ENCODE data around the gene E2F3. TPM values are rescaled to one million over a fixed set of nuclear protein-coding genes. Genes with fewer than 3 reads are reported as not detected.
"Not testable (repeated sequence)": the region's sequence is repeated elsewhere in the genome, so short reads cannot be mapped to it uniquely, and the experiment has no call there.

Gene E2F3
- total and polyA plus RNA-seq, 3 experiments from 2014 or later = 13.1 to 32.3 (median 31.5) TPM

- DNase-seq = peak in 2 of 5 donors; percentile 49 to 52
- not testable (repeated sequence) for H3K36me3 Mint-ChIP-seq; H3K9me3 Mint-ChIP-seq; H3K27ac ChIP-seq (ENCODE audit: low read depth, low read length); H3K27me3 Mint-ChIP-seq; H3K27me3 ChIP-seq (ENCODE audit: insufficient read depth, low read length, poor library complexity, severe bottlenecking); H3K9me3 ChIP-seq (ENCODE audit: low read length); H3K4me1 ChIP-seq (ENCODE audit: insufficient read depth, low read length); H3K4me3 ChIP-seq (ENCODE audit: low read length); H3K36me3 ChIP-seq (ENCODE audit: insufficient read depth, low read length)
- H3K27ac Mint-ChIP-seq = peak overlapping the region in 1 of 8 donors; percentile 79
- CTCF ChIA-PET = interaction anchor here (0.9 to 3.2 kb wide), 10 partner anchors 9 to 436 kb away, joined by 3 to 30 read pairs (median 8); no protein-coding TSS in a partner anchor
- peaks cover 8 to 17% (median 13%) of the 10 kb centered on the region in 3 donors for H3K4me1 Mint-ChIP-seq
- POLR2A ChIA-PET = interaction anchor here (0.6 kb wide), 1 partner anchor 163 kb away, joined by 3 read pairs; no protein-coding TSS in a partner anchor
- peak overlapping the region in 4 of 7 donors; percentile 41 to 85 (median 50) for H3K4me3 Mint-ChIP-seq
Measured at GRCh38 chr6:20529086-20529448, 127.4 kb downstream of the E2F3 start.

DNA sequence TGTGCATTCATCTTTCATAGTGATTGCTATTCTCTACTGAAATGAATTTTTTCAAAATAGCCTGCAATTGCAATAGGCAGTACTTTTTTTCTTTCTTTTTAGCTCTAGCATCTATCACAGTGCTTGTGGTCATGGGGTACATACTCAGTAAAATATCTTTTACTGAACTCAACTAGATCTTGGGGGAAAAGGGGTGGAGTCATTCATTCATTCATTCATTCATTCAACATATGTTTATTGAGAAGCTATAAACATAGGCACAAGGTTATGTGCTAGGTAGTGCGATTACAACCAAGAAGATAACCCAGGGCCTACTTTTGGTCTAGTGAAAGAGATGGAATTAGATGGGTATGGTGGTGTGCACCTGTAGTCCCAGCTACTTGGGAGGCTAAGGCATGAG is 131.2 kb downstream of the E2F3 start:
- no peak overlapping the region for H3K4me3 ChIP-seq (ENCODE audit: low read length)
- peaks cover 0 to 5% of the 10 kb centered on the region in 2 donors for H3K27me3 Mint-ChIP-seq
- H3K36me3 ChIP-seq (ENCODE audit: insufficient read depth, low read length) = no peaks in the 10 kb centered on the region
- H3K9me3 Mint-ChIP-seq = no peaks in the 10 kb centered on the region
- no peaks in the 10 kb centered on the region for H3K9me3 ChIP-seq (ENCODE audit: low read length)
- peaks cover 32 to 47% (median 42%) of the 10 kb centered on the region in 3 donors for H3K4me1 Mint-ChIP-seq
- no peaks in the 10 kb centered on the region for H3K27me3 ChIP-seq (ENCODE audit: insufficient read depth, low read length, poor library complexity, severe bottlenecking)
- peaks cover 20% of the 10 kb centered on the region for H3K4me1 ChIP-seq (ENCODE audit: insufficient read depth, low read length)
- H3K27ac Mint-ChIP-seq = peak overlapping the region in 1 of 8 donors; percentile 77
- H3K27ac ChIP-seq (ENCODE audit: low read depth, low read length) = no peak overlapping the region
- DNase-seq = no peak
- CTCF ChIA-PET = interaction anchor here (1.4 to 2.3 kb wide), 2 partner anchors 128 to 242 kb away, joined by 4 to 8 read pairs; no protein-coding TSS in a partner anchor
- peaks cover 0 to 26% (median 4%) of the 10 kb centered on the region in 3 donors for H3K36me3 Mint-ChIP-seq
- POLR2A ChIA-PET = no interaction called here
- peak overlapping the region in 1 of 7 donors; percentile 8 for H3K4me3 Mint-ChIP-seq

DNA sequence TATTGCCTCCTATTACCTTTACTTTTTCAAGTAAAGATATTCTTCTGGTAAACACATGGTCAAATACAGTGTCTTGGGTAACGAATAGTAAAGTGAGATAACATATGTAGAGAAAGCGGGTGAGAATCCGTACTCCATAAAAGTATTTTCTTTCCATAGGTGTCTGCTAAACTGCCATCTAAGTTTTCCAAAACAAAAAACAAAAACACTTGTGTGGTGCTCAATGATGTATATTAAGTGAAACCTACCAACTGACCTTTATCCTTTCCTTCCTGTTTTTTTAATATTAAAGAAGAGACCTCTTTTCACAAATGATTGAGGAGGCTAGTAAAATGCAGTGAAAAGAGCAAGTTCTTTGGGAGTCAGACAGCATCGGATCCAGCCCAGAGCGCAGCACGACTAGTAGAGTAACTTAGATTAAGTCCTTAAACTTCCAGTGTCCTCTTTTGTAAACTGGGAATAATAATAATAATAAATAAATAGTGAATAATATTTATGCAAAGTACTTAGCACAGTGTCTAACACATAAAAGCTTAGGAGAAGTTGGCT is 132.1 kb downstream of the E2F3 start:
- Histone ChIP-seq H3K36me3 (ENCODE audit: insufficient read depth, low read length) (peaks cover 3% of the 10 kb centered on the region), H3K27ac (ENCODE audit: low read depth, low read length) (peak overlapping the region; percentile 78), H3K4me1 (ENCODE audit: insufficient read depth, low read length) (peaks cover 11% of the 10 kb centered on the region), H3K9me3 (ENCODE audit: low read length) (no peaks in the 10 kb centered on the region), H3K4me3 (ENCODE audit: low read length) (peak overlapping the region; percentile 77), H3K27me3 (ENCODE audit: insufficient read depth, low read length, poor library complexity, severe bottlenecking) (no peaks in the 10 kb centered on the region)
- peaks cover 29 to 50% (median 41%) of the 10 kb centered on the region in 3 donors for H3K4me1 Mint-ChIP-seq
- H3K9me3 Mint-ChIP-seq = no peaks in the 10 kb centered on the region
- POLR2A ChIA-PET = interaction anchor here (0.7 to 1.8 kb wide), 3 partner anchors 164 to 244 kb away, joined by 4 to 11 read pairs (median 8); no protein-coding TSS in a partner anchor
- DNase-seq = no peak
- CTCF ChIA-PET = interaction anchor here (2.3 kb wide), 1 partner anchor 129 kb away, joined by 8 read pairs; no protein-coding TSS in a partner anchor
- peaks cover 0 to 5% of the 10 kb centered on the region in 2 donors for H3K27me3 Mint-ChIP-seq
- peaks cover 0 to 34% (median 9%) of the 10 kb centered on the region in 3 donors for H3K36me3 Mint-ChIP-seq
- H3K4me3 Mint-ChIP-seq = peak overlapping the region; percentile 95 to 99 (median 98)
- H3K27ac Mint-ChIP-seq = peak overlapping the region in 5 of 8 donors; percentile 95 to 99 (median 96)

DNA sequence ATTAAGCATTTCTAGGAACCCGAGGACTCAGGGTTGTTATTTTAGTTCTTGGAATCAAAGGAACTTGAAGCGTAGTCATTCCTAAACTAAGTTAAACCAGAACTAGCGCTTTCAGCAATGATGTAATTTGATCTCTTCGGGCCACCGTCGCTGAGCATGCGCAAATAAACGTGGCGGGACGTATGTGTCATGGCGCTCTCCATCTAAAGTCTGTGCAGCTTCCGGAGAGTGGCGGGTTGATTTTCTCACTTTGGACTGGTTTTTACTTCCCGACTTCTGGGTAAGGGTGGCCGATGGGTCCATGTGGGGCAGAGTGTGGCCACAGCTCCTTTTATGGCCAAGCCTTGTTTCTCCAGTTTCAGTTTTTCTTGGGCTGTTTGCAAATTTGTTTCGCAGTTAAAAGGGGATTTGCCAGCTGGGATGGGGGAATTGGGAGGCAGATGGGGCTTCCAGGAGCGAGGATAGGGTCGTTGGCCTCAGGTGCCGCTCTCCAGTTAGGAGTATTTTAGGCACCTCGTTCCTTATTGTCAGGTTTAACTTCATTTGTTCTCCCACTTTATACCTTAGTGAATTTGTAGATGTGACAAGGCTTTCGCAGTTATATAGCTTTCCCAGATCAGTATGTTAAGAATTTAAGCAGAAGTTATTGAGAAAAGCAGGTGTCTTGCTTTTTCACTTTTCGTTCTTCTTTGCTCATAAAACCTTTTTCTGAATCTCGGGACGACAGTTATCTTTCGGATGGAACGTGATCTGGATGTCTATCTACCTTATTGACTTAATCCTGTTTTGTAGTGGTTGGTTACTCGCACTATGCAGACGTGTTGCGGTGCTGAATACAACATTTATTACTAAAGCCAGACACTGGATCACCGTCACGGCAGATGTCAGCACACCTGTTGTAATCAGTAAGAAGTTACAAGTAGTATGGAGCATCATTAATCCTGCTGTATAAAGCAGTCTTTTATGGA is 132.9 kb downstream of the E2F3 start, which contains the start of gene CDKAL1:
Gene CDKAL1 (plus strand): TSS at position 163 of the 968 bp plus-strand sequence. CDS start 11,894 bp downstream, outside the sequence.
- H3K4me1 Mint-ChIP-seq = peaks cover 34 to 55% (median 42%) of the 10 kb centered on the region in 3 donors
- H3K27me3 ChIP-seq (ENCODE audit: insufficient read depth, low read length, poor library complexity, severe bottlenecking) = no peaks in the 10 kb centered on the region
- peaks cover 0 to 3% of the 10 kb centered on the region in 2 donors for H3K27me3 Mint-ChIP-seq
- H3K9me3 Mint-ChIP-seq = no peaks in the 10 kb centered on the region
- POLR2A ChIA-PET = interaction anchor here (0.8 to 1.8 kb wide), 2 partner anchors 215 to 321 kb away, joined by 3 to 11 read pairs; no protein-coding TSS in a partner anchor
- peaks cover 3% of the 10 kb centered on the region for H3K36me3 ChIP-seq (ENCODE audit: insufficient read depth, low read length)
- CTCF ChIA-PET = interaction anchor here (2.3 kb wide), 1 partner anchor 130 kb away, joined by 8 read pairs; no protein-coding TSS in a partner anchor
- no peaks in the 10 kb centered on the region for H3K9me3 ChIP-seq (ENCODE audit: low read length)
- DNase-seq = peak; percentile 81 to 94 (median 86)
- H3K27ac Mint-ChIP-seq = peak within 1 kb of the TSS; percentile 95 to 99 (median 97)
- H3K4me1 ChIP-seq (ENCODE audit: insufficient read depth, low read length) = peaks cover 11% of the 10 kb centered on the region
- peaks cover 2 to 39% (median 10%) of the 10 kb centered on the region in 3 donors for H3K36me3 Mint-ChIP-seq
- H3K4me3 Mint-ChIP-seq = peak within 1 kb of the TSS; percentile 95 to 99 (median 98)
- H3K27ac ChIP-seq (ENCODE audit: low read depth, low read length) = peak within 1 kb of the TSS; percentile 78
- peak within 1 kb of the TSS; percentile 77 for H3K4me3 ChIP-seq (ENCODE audit: low read length)

- ChIA-PET CTCF (interaction anchor here (1.4 kb wide), 2 partner anchors 10 to 134 kb away, joined by 4 to 5 read pairs; no protein-coding TSS in a partner anchor), POLR2A (no interaction called here)
- Histone ChIP-seq H3K27me3 (ENCODE audit: insufficient read depth, low read length, poor library complexity, severe bottlenecking) (no peaks in the 10 kb centered on the region), H3K4me1 (ENCODE audit: insufficient read depth, low read length) (peaks cover 11% of the 10 kb centered on the region), H3K36me3 (ENCODE audit: insufficient read depth, low read length) (peaks cover 16% of the 10 kb centered on the region), H3K4me3 (ENCODE audit: low read length) (no peak overlapping the region), H3K27ac (ENCODE audit: low read depth, low read length) (no peak overlapping the region), H3K9me3 (ENCODE audit: low read length) (no peaks in the 10 kb centered on the region)
- Mint-ChIP-seq H3K27me3 (peaks cover 0 to 1% of the 10 kb centered on the region in 2 donors), H3K9me3 (no peaks in the 10 kb centered on the region), H3K4me3 (peak overlapping the region in 1 of 7 donors; percentile 71), H3K4me1 (peaks cover 46 to 87% (median 68%) of the 10 kb centered on the region in 3 donors), H3K36me3 (peaks cover 4 to 71% (median 17%) of the 10 kb centered on the region in 3 donors), H3K27ac (peak overlapping the region in 1 of 8 donors; percentile 25)
- no peak for DNase-seq
Measured at GRCh38 chr6:20538131-20538662, 136.5 kb downstream of the E2F3 start.

DNA sequence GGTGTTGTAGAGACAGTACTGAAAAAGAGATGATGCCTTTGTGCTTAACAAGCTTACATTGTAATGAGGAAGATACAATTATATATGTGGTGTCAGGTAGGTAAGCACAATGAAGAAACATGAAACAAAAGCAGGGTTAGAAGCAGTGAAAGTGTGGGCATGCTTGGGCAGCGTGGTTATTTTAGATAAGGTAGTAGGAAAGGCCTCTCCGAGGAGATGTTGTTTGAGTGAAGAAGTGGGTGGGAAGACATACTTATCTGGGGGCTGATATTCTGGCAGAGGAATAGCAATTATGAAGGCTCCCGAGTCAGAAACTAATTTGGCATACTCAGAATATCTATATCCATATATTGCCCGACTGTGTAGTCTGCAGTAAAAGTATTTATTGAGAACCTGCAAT is 137.2 kb downstream of the E2F3 start:
- Mint-ChIP-seq H3K9me3 (no peaks in the 10 kb centered on the region), H3K4me1 (peaks cover 45 to 88% (median 71%) of the 10 kb centered on the region in 3 donors), H3K4me3 (no peak overlapping the region), H3K27ac (peak overlapping the region in 2 of 8 donors; percentile 12 to 14), H3K36me3 (peaks cover 4 to 72% (median 17%) of the 10 kb centered on the region in 3 donors), H3K27me3 (peaks cover 0 to 1% of the 10 kb centered on the region in 2 donors)
- Histone ChIP-seq H3K4me3 (ENCODE audit: low read length) (no peak overlapping the region), H3K36me3 (ENCODE audit: insufficient read depth, low read length) (peaks cover 16% of the 10 kb centered on the region), H3K9me3 (ENCODE audit: low read length) (no peaks in the 10 kb centered on the region), H3K4me1 (ENCODE audit: insufficient read depth, low read length) (peaks cover 11% of the 10 kb centered on the region), H3K27ac (ENCODE audit: low read depth, low read length) (no peak overlapping the region), H3K27me3 (ENCODE audit: insufficient read depth, low read length, poor library complexity, severe bottlenecking) (no peaks in the 10 kb centered on the region)
- DNase-seq = no peak
- ChIA-PET POLR2A (no interaction called here), CTCF (interaction anchor here (1.4 kb wide), 1 partner anchor 11 kb away, joined by 5 read pairs; no protein-coding TSS in a partner anchor)

DNA sequence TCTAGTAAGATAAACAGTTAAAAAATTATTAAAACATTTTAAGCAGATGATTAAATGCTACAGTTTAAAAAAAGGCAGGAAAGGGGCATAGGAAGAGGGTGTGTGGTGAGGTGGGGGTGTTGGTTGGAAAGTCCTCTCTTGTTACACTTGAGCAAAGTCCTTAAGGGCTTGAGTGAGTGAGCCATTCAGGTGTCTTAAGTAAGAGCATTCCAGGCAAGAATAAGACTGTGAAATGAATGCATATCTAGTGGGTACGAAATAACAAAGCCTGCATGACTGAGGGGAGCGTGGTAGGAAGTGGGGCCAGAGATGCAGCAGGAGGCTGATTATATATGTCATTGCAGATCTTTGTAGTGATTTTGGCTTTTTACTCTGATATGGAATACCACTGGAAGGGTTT is 137.7 kb downstream of the E2F3 start:
- POLR2A ChIA-PET = no interaction called here
- DNase-seq = no peak
- H3K4me1 ChIP-seq (ENCODE audit: insufficient read depth, low read length) = peaks cover 11% of the 10 kb centered on the region
- H3K4me3 ChIP-seq (ENCODE audit: low read length) = no peak overlapping the region
- no peaks in the 10 kb centered on the region for H3K9me3 ChIP-seq (ENCODE audit: low read length)
- H3K27ac ChIP-seq (ENCODE audit: low read depth, low read length) = no peak overlapping the region
- Mint-ChIP-seq H3K9me3 (no peaks in the 10 kb centered on the region), H3K36me3 (peaks cover 4 to 73% (median 17%) of the 10 kb centered on the region in 3 donors), H3K27ac (peak overlapping the region in 2 of 8 donors; percentile 14 to 22), H3K27me3 (no peaks in the 10 kb centered on the region), H3K4me1 (peaks cover 42 to 86% (median 71%) of the 10 kb centered on the region in 3 donors), H3K4me3 (no peak overlapping the region)
- no peaks in the 10 kb centered on the region for H3K27me3 ChIP-seq (ENCODE audit: insufficient read depth, low read length, poor library complexity, severe bottlenecking)
- H3K36me3 ChIP-seq (ENCODE audit: insufficient read depth, low read length) = peaks cover 16% of the 10 kb centered on the region
- CTCF ChIA-PET = interaction anchor here (1.4 kb wide), 1 partner anchor 11 kb away, joined by 5 read pairs; no protein-coding TSS in a partner anchor
